ENCODE data around the gene ASTN2. TPM values are rescaled to one million over a fixed set of nuclear protein-coding genes. Genes with fewer than 3 reads are reported as not detected.

Gene ASTN2
- total RNA-seq, 1 donor from 2014 or later = 2.1 TPM

- DNase-seq (ENCODE audit: low read depth, low spot score) = no peak
These were observed 829.0 kb downstream of the ASTN2 start for GRCh38 chr9:116585896-116586295.

GRCh38 chr9:116585204-116585603 is 829.7 kb downstream of the ASTN2 start:
- DNase-seq (ENCODE audit: low read depth, low spot score) = no peak

GRCh38 chr9:116580853-116581252 is 834.0 kb downstream of the ASTN2 start:
- DNase-seq (ENCODE audit: low read depth, low spot score) = no peak

GRCh38 chr9:116576386-116576785 is 838.5 kb downstream of the ASTN2 start:
- no peak for DNase-seq (ENCODE audit: low read depth, low spot score)

- no peak for DNase-seq (ENCODE audit: low read depth, low spot score)
These were observed 840.7 kb downstream of the ASTN2 start for GRCh38 chr9:116574027-116574679.

- DNase-seq (ENCODE audit: low read depth, low spot score) = no peak
These were observed 842.6 kb downstream of the ASTN2 start for GRCh38 chr9:116572095-116572748.

- DNase-seq (ENCODE audit: low read depth, low spot score) = no peak
These were observed 845.7 kb downstream of the ASTN2 start for GRCh38 chr9:116569111-116569510.

- DNase-seq (ENCODE audit: low read depth, low spot score) = no peak
These were observed 848.0 kb downstream of the ASTN2 start for GRCh38 chr9:116566677-116567488.

GRCh38 chr9:116565986-116566385 is 848.9 kb downstream of the ASTN2 start:
- DNase-seq (ENCODE audit: low read depth, low spot score) = no peak

- DNase-seq (ENCODE audit: low read depth, low spot score) = no peak
These were observed 850.5 kb downstream of the ASTN2 start for GRCh38 chr9:116564266-116564793.

GRCh38 chr9:116558818-116559540 is 855.9 kb downstream of the ASTN2 start:
- no peak for DNase-seq (ENCODE audit: low read depth, low spot score)

GRCh38 chr9:116558035-116558434 is 856.8 kb downstream of the ASTN2 start:
- DNase-seq (ENCODE audit: low read depth, low spot score) = no peak

GRCh38 chr9:116555556-116556155 is 859.2 kb downstream of the ASTN2 start:
- no peak for DNase-seq (ENCODE audit: low read depth, low spot score)

- no peak for DNase-seq (ENCODE audit: low read depth, low spot score)
These were observed 859.7 kb downstream of the ASTN2 start for GRCh38 chr9:116555119-116555518.

GRCh38 chr9:116550696-116551436 is 864.0 kb downstream of the ASTN2 start:
- no peak for DNase-seq (ENCODE audit: low read depth, low spot score)

GRCh38 chr9:116549786-116550660 is 864.8 kb downstream of the ASTN2 start:
- DNase-seq (ENCODE audit: low read depth, low spot score) = no peak

GRCh38 chr9:116549061-116549664 is 865.7 kb downstream of the ASTN2 start:
- DNase-seq (ENCODE audit: low read depth, low spot score) = no peak

GRCh38 chr9:116547729-116548426 is 867.0 kb downstream of the ASTN2 start:
- DNase-seq (ENCODE audit: low read depth, low spot score) = no peak
